Measurements from ENCODE around the gene DSE. TPM values are rescaled to one million over a fixed set of nuclear protein-coding genes. Genes with fewer than 3 reads are reported as not detected.

DSE gene
- total RNA-seq, 2 donors from 2014 or later: 8.5 to 15.1 TPM

- Mint-ChIP-seq H3K36me3 (ENCODE audit: insufficient read depth in 2 of 2) (no peaks in the 10 kb centered on the region), H3K9me3 (no peaks in the 10 kb centered on the region), H3K4me3 (no peak overlapping the region), H3K4me1 (ENCODE audit: low read depth) (peaks cover 18% of the 10 kb centered on the region), H3K27ac (no peak overlapping the region), H3K27me3 (ENCODE audit: low read depth) (peaks cover 28% of the 10 kb centered on the region)
- ATAC-seq (replicated peaks in 1 of 2) (no peak), DNase-seq (no peak)
Observed at GRCh38 chr6:116382587-116382986, 11.8 kb downstream of the DSE start.

GRCh38 chr6:116384727-116385458 lies 14.1 kb downstream of the DSE start:
- Mint-ChIP-seq H3K9me3 (no peaks in the 10 kb centered on the region), H3K27me3 (ENCODE audit: low read depth) (peaks cover 26% of the 10 kb centered on the region), H3K27ac (no peak overlapping the region), H3K36me3 (ENCODE audit: insufficient read depth in 2 of 2) (no peaks in the 10 kb centered on the region), H3K4me3 (peak overlapping the region in 1 of 2 donors; percentile 4), H3K4me1 (ENCODE audit: low read depth) (peaks cover 21% of the 10 kb centered on the region)
- peak in 1 of 2 donors; percentile 13 for ATAC-seq (replicated peaks in 1 of 2)
- DNase-seq: no peak

GRCh38 chr6:116385459-116385802 lies 14.7 kb downstream of the DSE start:
- no peak for DNase-seq
- Mint-ChIP-seq H3K27ac (no peak overlapping the region), H3K9me3 (no peaks in the 10 kb centered on the region), H3K4me3 (peak overlapping the region in 1 of 2 donors; percentile 3), H3K4me1 (ENCODE audit: low read depth) (peaks cover 21% of the 10 kb centered on the region), H3K36me3 (ENCODE audit: insufficient read depth in 2 of 2) (no peaks in the 10 kb centered on the region), H3K27me3 (ENCODE audit: low read depth) (peaks cover 21% of the 10 kb centered on the region)
- ATAC-seq (replicated peaks in 1 of 2): peak; percentile 59 to 70

GRCh38 chr6:116385921-116386320 lies 15.2 kb downstream of the DSE start:
- ATAC-seq (replicated peaks in 1 of 2): no peak
- no peaks in the 10 kb centered on the region for H3K36me3 Mint-ChIP-seq (ENCODE audit: insufficient read depth in 2 of 2)
- H3K27ac Mint-ChIP-seq: no peak overlapping the region
- peaks cover 19% of the 10 kb centered on the region for H3K27me3 Mint-ChIP-seq (ENCODE audit: low read depth)
- DNase-seq: no peak
- peak overlapping the region in 1 of 2 donors; percentile 80 for H3K4me3 Mint-ChIP-seq
- no peaks in the 10 kb centered on the region for H3K9me3 Mint-ChIP-seq
- H3K4me1 Mint-ChIP-seq (ENCODE audit: low read depth): peaks cover 21% of the 10 kb centered on the region

GRCh38 chr6:116386581-116387299 lies 16.0 kb downstream of the DSE start:
- ATAC-seq (replicated peaks in 1 of 2): peak; percentile 35 to 50
- peak overlapping the region; percentile 48 to 80 for H3K4me3 Mint-ChIP-seq

GRCh38 chr6:116387374-116387773 lies 16.6 kb downstream of the DSE start:
- Mint-ChIP-seq H3K27ac (peak overlapping the region; percentile 77), H3K4me3 (peak overlapping the region; percentile 48 to 80), H3K27me3 (ENCODE audit: low read depth) (peaks cover 9% of the 10 kb centered on the region), H3K9me3 (no peaks in the 10 kb centered on the region), H3K4me1 (ENCODE audit: low read depth) (peaks cover 25% of the 10 kb centered on the region), H3K36me3 (ENCODE audit: insufficient read depth in 2 of 2) (no peaks in the 10 kb centered on the region)
- ATAC-seq (replicated peaks in 1 of 2): peak; percentile 66 to 78
- DNase-seq: peak in 1 of 2 donors; percentile 32

More at GRCh38 chr6:116386581-116387299, 16.0 kb downstream of the DSE start:
- peak overlapping the region; percentile 77 for H3K27ac Mint-ChIP-seq
- no peaks in the 10 kb centered on the region for H3K36me3 Mint-ChIP-seq (ENCODE audit: insufficient read depth in 2 of 2)
- H3K27me3 Mint-ChIP-seq (ENCODE audit: low read depth): peaks cover 13% of the 10 kb centered on the region
- no peaks in the 10 kb centered on the region for H3K9me3 Mint-ChIP-seq
- H3K4me1 Mint-ChIP-seq (ENCODE audit: low read depth): peaks cover 21% of the 10 kb centered on the region
- no peak for DNase-seq

- no peak for ATAC-seq (replicated peaks in 1 of 2)
- DNase-seq: no peak
- Mint-ChIP-seq H3K36me3 (ENCODE audit: insufficient read depth in 2 of 2) (no peaks in the 10 kb centered on the region), H3K27ac (no peak overlapping the region), H3K27me3 (ENCODE audit: low read depth) (no peaks in the 10 kb centered on the region), H3K4me3 (peak overlapping the region in 1 of 2 donors; percentile 41), H3K4me1 (ENCODE audit: low read depth) (peaks cover 38% of the 10 kb centered on the region), H3K9me3 (no peaks in the 10 kb centered on the region)
Observed at GRCh38 chr6:116388924-116389323, 18.2 kb downstream of the DSE start.

- no peak for ATAC-seq (replicated peaks in 1 of 2)
- no peaks in the 10 kb centered on the region for H3K36me3 Mint-ChIP-seq (ENCODE audit: insufficient read depth in 2 of 2)
- H3K27me3 Mint-ChIP-seq (ENCODE audit: low read depth): no peaks in the 10 kb centered on the region
- DNase-seq: no peak
- H3K4me1 Mint-ChIP-seq (ENCODE audit: low read depth): peaks cover 38% of the 10 kb centered on the region
- no peak overlapping the region for H3K4me3 Mint-ChIP-seq
- no peaks in the 10 kb centered on the region for H3K9me3 Mint-ChIP-seq
- no peak overlapping the region for H3K27ac Mint-ChIP-seq
Observed at GRCh38 chr6:116389357-116389756, 18.6 kb downstream of the DSE start.

- Mint-ChIP-seq H3K4me3 (peak overlapping the region in 1 of 2 donors; percentile 73), H3K27ac (peak overlapping the region; percentile 19), H3K27me3 (ENCODE audit: low read depth) (no peaks in the 10 kb centered on the region), H3K4me1 (ENCODE audit: low read depth) (peaks cover 30% of the 10 kb centered on the region), H3K36me3 (ENCODE audit: insufficient read depth in 2 of 2) (no peaks in the 10 kb centered on the region), H3K9me3 (no peaks in the 10 kb centered on the region)
- DNase-seq (no peak), ATAC-seq (replicated peaks in 1 of 2) (no peak)
Observed at GRCh38 chr6:116390581-116390980, 19.8 kb downstream of the DSE start.

- no peaks in the 10 kb centered on the region for H3K36me3 Mint-ChIP-seq (ENCODE audit: insufficient read depth in 2 of 2)
- peak overlapping the region; percentile 85 for H3K27ac Mint-ChIP-seq
- peaks cover 22% of the 10 kb centered on the region for H3K4me1 Mint-ChIP-seq (ENCODE audit: low read depth)
- ATAC-seq (replicated peaks in 1 of 2): peak in 1 of 2 donors; percentile 62
- H3K9me3 Mint-ChIP-seq: no peaks in the 10 kb centered on the region
- no peaks in the 10 kb centered on the region for H3K27me3 Mint-ChIP-seq (ENCODE audit: low read depth)
- no peak for DNase-seq
- H3K4me3 Mint-ChIP-seq: peak overlapping the region in 1 of 2 donors; percentile 66
Observed at GRCh38 chr6:116392132-116393013, 21.6 kb downstream of the DSE start.

- Mint-ChIP-seq H3K4me1 (ENCODE audit: low read depth) (peaks cover 17% of the 10 kb centered on the region), H3K9me3 (no peaks in the 10 kb centered on the region), H3K27ac (peak overlapping the region; percentile 54), H3K4me3 (peak overlapping the region in 1 of 2 donors; percentile 45), H3K36me3 (ENCODE audit: insufficient read depth in 2 of 2) (no peaks in the 10 kb centered on the region), H3K27me3 (ENCODE audit: low read depth) (no peaks in the 10 kb centered on the region)
- ATAC-seq (replicated peaks in 1 of 2) (no peak), DNase-seq (no peak)
Observed at GRCh38 chr6:116393430-116393829, 22.7 kb downstream of the DSE start.

- H3K4me3 Mint-ChIP-seq: no peak overlapping the region
- ATAC-seq (replicated peaks in 1 of 2) (no peak), DNase-seq (no peak)
- no peaks in the 10 kb centered on the region for H3K9me3 Mint-ChIP-seq
- peaks cover 17% of the 10 kb centered on the region for H3K4me1 Mint-ChIP-seq (ENCODE audit: low read depth)
- H3K36me3 Mint-ChIP-seq (ENCODE audit: insufficient read depth in 2 of 2): no peaks in the 10 kb centered on the region
- H3K27ac Mint-ChIP-seq: no peak overlapping the region
- no peaks in the 10 kb centered on the region for H3K27me3 Mint-ChIP-seq (ENCODE audit: low read depth)
Observed at GRCh38 chr6:116395647-116396046, 24.9 kb downstream of the DSE start.

GRCh38 chr6:116396441-116396840 lies 25.7 kb downstream of the DSE start:
- Mint-ChIP-seq H3K27ac (no peak overlapping the region), H3K4me1 (ENCODE audit: low read depth) (peaks cover 17% of the 10 kb centered on the region), H3K4me3 (no peak overlapping the region), H3K9me3 (no peaks in the 10 kb centered on the region), H3K36me3 (ENCODE audit: insufficient read depth in 2 of 2) (no peaks in the 10 kb centered on the region), H3K27me3 (ENCODE audit: low read depth) (no peaks in the 10 kb centered on the region)
- ATAC-seq (replicated peaks in 1 of 2) (no peak), DNase-seq (no peak)
